WTC11 (cell line): ENCODE measurements around the gene DRC1. TPM values are rescaled to one million over a fixed set of nuclear protein-coding genes. Genes with fewer than 3 reads are reported as not detected.

ENCODE experiments used
- ATAC-seq: fragments of 200-7000 bp; cut with Tn5 transposase; 2 replicates; pipeline ENCODE4 v1.10.0; 2021; ENCODE audit warnings: mild to moderate bottlenecking, moderate library complexity
- CTCF ChIA-PET: fragments of 300-600 bp; sonication (Branson Sonifier 250); formaldehyde crosslinking; loops from one replicate; lab custom pipeline; 2021; ENCODE audit warnings: antibody characterized with exemption; lab: Charles Lee
- POLR2A ChIA-PET: fragments of 350-600 bp; sonication (Branson Sonifier 250); formaldehyde crosslinking; loops from one replicate; lab custom pipeline; 2021; ENCODE audit warnings: antibody characterized with exemption; lab: Charles Lee
- DNase-seq: peaks from one replicate; pipeline ENCODE4 v3.0.0; 2021; ENCODE audit warnings: low spot score
- H3K27ac Mint-ChIP-seq: 2 replicates; pipeline ENCODE4 v1.8.0; 2021; ENCODE audit warnings: mixed read lengths
- H3K27me3 Mint-ChIP-seq: 2 replicates; pipeline ENCODE4 v1.8.0; 2021; ENCODE audit warnings: low read depth, mild to moderate bottlenecking, moderate library complexity, mixed read lengths
- H3K36me3 Mint-ChIP-seq: 2 replicates; pipeline ENCODE4 v1.8.0; 2021; ENCODE audit warnings: mixed read lengths
- H3K4me1 Mint-ChIP-seq: 2 replicates; pipeline ENCODE4 v1.8.0; 2022; ENCODE audit warnings: mixed read lengths
- H3K4me3 Mint-ChIP-seq: 2 replicates; pipeline ENCODE4 v1.8.0; 2021; ENCODE audit warnings: mild to moderate bottlenecking, moderate library complexity, mixed read lengths
- H3K9me3 Mint-ChIP-seq: 2 replicates; pipeline ENCODE4 v1.8.0; 2021; ENCODE audit warnings: mixed read lengths
- ATF1 ChIP-seq: sonication (generic); formaldehyde crosslinking; IDR thresholded peaks from 2 replicates; pipeline ENCODE4 v1.8.1; 2023; ENCODE audit warnings: mild to moderate bottlenecking, moderate library complexity, missing genetic modification reagents
- CDX4 ChIP-seq: fragments of 250-450 bp; sonication (Bioruptor Pico); IDR thresholded peaks from 2 replicates; pipeline ENCODE4 v1.9.0; 2021; ENCODE audit warnings: moderate library complexity, mild to moderate bottlenecking, inconsistent platforms, borderline replicate concordance
- CREB1 ChIP-seq: sonication (generic); formaldehyde crosslinking; IDR thresholded peaks from 2 replicates; pipeline ENCODE4 v1.8.0; 2023; ENCODE audit warnings: mild to moderate bottlenecking, missing genetic modification reagents
- E2F5 ChIP-seq: sonication (generic); formaldehyde crosslinking; IDR thresholded peaks from 2 replicates; pipeline ENCODE4 v1.8.1; 2022; ENCODE audit warnings: mild to moderate bottlenecking, moderate library complexity, missing genetic modification reagents
- ERG ChIP-seq: fragments of 250-450 bp; sonication (Bioruptor Pico); IDR thresholded peaks from 2 replicates; pipeline ENCODE4 v1.8.0; 2021; ENCODE audit warnings: mild to moderate bottlenecking
- FOXJ3 ChIP-seq: sonication (generic); formaldehyde crosslinking; IDR thresholded peaks from 2 replicates; pipeline ENCODE4 v1.9.0; 2021; ENCODE audit warnings: missing genetic modification reagents, mild to moderate bottlenecking, borderline replicate concordance
- FOXP1 ChIP-seq: sonication (generic); formaldehyde crosslinking; IDR thresholded peaks from 2 replicates; pipeline ENCODE4 v1.8.0; 2022; ENCODE audit warnings: missing genetic modification reagents, mild to moderate bottlenecking, moderate library complexity, borderline replicate concordance
- JUN ChIP-seq: sonication (generic); formaldehyde crosslinking; IDR thresholded peaks from 2 replicates; pipeline ENCODE4 v1.8.0; 2023; ENCODE audit warnings: mild to moderate bottlenecking, missing genetic modification reagents
- KAT7 ChIP-seq: sonication (generic); formaldehyde crosslinking; IDR thresholded peaks from 2 replicates; pipeline ENCODE4 v1.8.1; 2023; ENCODE audit warnings: missing genetic modification reagents, mild to moderate bottlenecking, borderline replicate concordance
- PRRX2 ChIP-seq: fragments of 250-450 bp; sonication (Bioruptor Pico); IDR thresholded peaks from 2 replicates; pipeline ENCODE4 v1.8.0; 2021; ENCODE audit warnings: mild to moderate bottlenecking
- ZNF121 ChIP-seq: sonication (generic); formaldehyde crosslinking; IDR thresholded peaks from 2 replicates; pipeline ENCODE4 v1.8.0; 2023; ENCODE audit warnings: missing genetic modification reagents
- ZNF317 ChIP-seq: sonication (generic); formaldehyde crosslinking; IDR thresholded peaks from 2 replicates; pipeline ENCODE4 v1.8.1; 2023; ENCODE audit warnings: low read depth, mild to moderate bottlenecking, moderate library complexity, missing genetic modification reagents, borderline replicate concordance
- total RNA-seq: library from RNA; stranded (reverse); gene quantifications from 3 replicates; pipeline ENCODE4 v1.2.3, GENCODE V29; 2021
- TF ChIP-seq, protein P1 (sequence below): sonication (generic); formaldehyde crosslinking; IDR thresholded peaks from 2 replicates; pipeline ENCODE4 v1.8.0; 2022; ENCODE audit warnings: mild to moderate bottlenecking, missing genetic modification reagents
- TF ChIP-seq, protein P2 (sequence below): fragments of 250-450 bp; sonication (Bioruptor Pico); IDR thresholded peaks from 2 replicates; pipeline ENCODE4 v2.1.2; 2022; ENCODE audit warnings: mild to moderate bottlenecking, moderate library complexity

DRC1 gene
- total RNA-seq, 1 experiment from 2014 or later: 0.55 TPM

- ATAC-seq: no peak
- CTCF ChIA-PET: interaction anchor here (0.6 to 1.3 kb wide), 3 partner anchors 17 to 491 kb away, joined by 3 to 4 read pairs (median 3); no protein-coding TSS in a partner anchor
- TF ChIP-seq ERG (no peak), CDX4 (CRISPR knock-in tag) (no peak), E2F5 (CRISPR knock-in tag) (no peak)
- H3K4me1 Mint-ChIP-seq: no peaks in the 10 kb centered on the region
- no peaks in the 10 kb centered on the region; the same call in 1 of the 2 replicates for H3K27me3 Mint-ChIP-seq
- no peak overlapping the region for H3K27ac Mint-ChIP-seq
- H3K4me3 Mint-ChIP-seq: no peak overlapping the region
- no peaks in the 10 kb centered on the region for H3K36me3 Mint-ChIP-seq
- DNase-seq: no peak
- no peaks in the 10 kb centered on the region for H3K9me3 Mint-ChIP-seq
- POLR2A ChIA-PET: no interaction called here
Measured at GRCh38 chr2:26442301-26442700, 40.6 kb downstream of the DRC1 start.

GRCh38 chr2:26442707-26443106, 41.0 kb downstream of the DRC1 start:
- H3K27me3 Mint-ChIP-seq: no peaks in the 10 kb centered on the region; the same call in 1 of the 2 replicates
- H3K4me3 Mint-ChIP-seq: no peak overlapping the region
- ChIA-PET CTCF (interaction anchor here (0.6 to 1.3 kb wide), 3 partner anchors 16 to 491 kb away, joined by 3 to 4 read pairs (median 3); no protein-coding TSS in a partner anchor), POLR2A (no interaction called here)
- no peak for DNase-seq
- H3K9me3 Mint-ChIP-seq: no peaks in the 10 kb centered on the region
- no peaks in the 10 kb centered on the region for H3K36me3 Mint-ChIP-seq
- no peak overlapping the region for H3K27ac Mint-ChIP-seq
- ATAC-seq: no peak
- TF ChIP-seq PRRX2 (CRISPR knock-in tag) (no peak), FOXJ3 (CRISPR knock-in tag) (no peak), ZNF317 (no peak), ATF1 (CRISPR knock-in tag) (no peak), KAT7 (CRISPR knock-in tag) (no peak)
- TF ChIP-seq, protein P1, sequence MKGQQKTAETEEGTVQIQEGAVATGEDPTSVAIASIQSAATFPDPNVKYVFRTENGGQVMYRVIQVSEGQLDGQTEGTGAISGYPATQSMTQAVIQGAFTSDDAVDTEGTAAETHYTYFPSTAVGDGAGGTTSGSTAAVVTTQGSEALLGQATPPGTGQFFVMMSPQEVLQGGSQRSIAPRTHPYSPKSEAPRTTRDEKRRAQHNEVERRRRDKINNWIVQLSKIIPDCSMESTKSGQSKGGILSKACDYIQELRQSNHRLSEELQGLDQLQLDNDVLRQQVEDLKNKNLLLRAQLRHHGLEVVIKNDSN (CRISPR knock-in tag): no peak
- TF ChIP-seq, protein P2, sequence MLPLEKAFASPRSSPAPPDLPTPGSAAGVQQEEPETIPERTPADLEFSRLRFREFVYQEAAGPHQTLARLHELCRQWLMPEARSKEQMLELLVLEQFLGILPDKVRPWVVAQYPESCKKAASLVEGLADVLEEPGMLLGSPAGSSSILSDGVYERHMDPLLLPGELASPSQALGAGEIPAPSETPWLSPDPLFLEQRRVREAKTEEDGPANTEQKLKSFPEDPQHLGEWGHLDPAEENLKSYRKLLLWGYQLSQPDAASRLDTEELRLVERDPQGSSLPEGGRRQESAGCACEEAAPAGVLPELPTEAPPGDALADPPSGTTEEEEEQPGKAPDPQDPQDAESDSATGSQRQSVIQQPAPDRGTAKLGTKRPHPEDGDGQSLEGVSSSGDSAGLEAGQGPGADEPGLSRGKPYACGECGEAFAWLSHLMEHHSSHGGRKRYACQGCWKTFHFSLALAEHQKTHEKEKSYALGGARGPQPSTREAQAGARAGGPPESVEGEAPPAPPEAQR (CRISPR knock-in tag): no peak
- TF ChIP-seq, all 79 proteins: peak for 0
- no peaks in the 10 kb centered on the region for H3K4me1 Mint-ChIP-seq

DNA sequence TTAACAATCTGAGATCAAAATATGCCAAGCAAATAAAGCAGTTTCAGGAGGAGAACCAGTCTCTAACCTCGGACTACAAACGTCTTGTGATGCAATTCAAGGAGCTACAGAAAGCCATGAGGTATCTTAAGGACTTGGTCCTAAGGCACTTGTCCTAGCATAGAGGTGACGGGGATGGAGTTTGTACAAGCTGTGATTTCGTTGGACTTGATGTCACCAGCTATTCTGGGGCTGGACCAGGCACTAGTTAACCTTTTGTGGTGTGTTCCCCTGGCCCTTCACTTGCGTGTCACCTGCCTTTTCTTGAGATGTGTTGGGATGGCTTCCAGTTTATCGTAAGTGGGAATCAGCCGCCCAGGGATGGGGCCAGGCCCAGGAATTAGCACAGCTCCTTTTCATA, 42.5 kb downstream of the DRC1 start:
- ChIA-PET POLR2A (no interaction called here), CTCF (no interaction called here)
- H3K27ac Mint-ChIP-seq: no peak overlapping the region
- no peaks in the 10 kb centered on the region for H3K27me3 Mint-ChIP-seq
- no peak for DNase-seq
- H3K36me3 Mint-ChIP-seq: no peaks in the 10 kb centered on the region
- no peak for ATAC-seq
- no peak overlapping the region for H3K4me3 Mint-ChIP-seq
- TF ChIP-seq FOXP1: no peak
- TF ChIP-seq CREB1 (CRISPR knock-in tag): no peak
- TF ChIP-seq JUN (CRISPR knock-in tag): no peak
- TF ChIP-seq ZNF121: no peak
- TF ChIP-seq ERG: no peak
- no peaks in the 10 kb centered on the region for H3K4me1 Mint-ChIP-seq
- H3K9me3 Mint-ChIP-seq: no peaks in the 10 kb centered on the region
